MM.1S (cell line): ENCODE results near the gene BAIAP3.

Experiments used
- DNase-seq: peaks from one replicate; pipeline ENCODE4 v3.0.0-alpha.2; 2015
- H2AFZ ChIP-seq: fragments of 300-600 bp; sonication (generic); 2 replicates; pipeline ENCODE4 v1.6.0; 2016; ENCODE audit warnings: antibody characterized with exemption, low read length
- H3F3A ChIP-seq: fragments of 300-600 bp; sonication (generic); 2 replicates; pipeline ENCODE4 v1.6.1; 2016; ENCODE audit warnings: mild to moderate bottlenecking, antibody characterized with exemption, low read length, moderate library complexity, mixed read lengths; ENCODE audit not compliant: insufficient read depth
- H3K27ac ChIP-seq: fragments of 300-600 bp; sonication (generic); 2 replicates; pipeline ENCODE4 v1.5.1; 2016; ENCODE audit warnings: mild to moderate bottlenecking, low read length
- H3K27me3 ChIP-seq: fragments of 300-600 bp; sonication (generic); replicated peaks from 2 replicates; pipeline ENCODE4 v1.6.0; 2016; ENCODE audit warnings: low read length; ENCODE audit not compliant: insufficient read depth
- H3K36me3 ChIP-seq: fragments of 300-600 bp; sonication (generic); replicated peaks from 2 replicates; pipeline ENCODE4 v1.6.1; 2016; ENCODE audit warnings: mild to moderate bottlenecking, low read length, mixed read lengths; ENCODE audit not compliant: insufficient read depth
- H3K4me1 ChIP-seq: fragments of 300-600 bp; sonication (generic); 2 replicates; pipeline ENCODE4 v1.6.1; 2016; ENCODE audit warnings: low read length, mixed read lengths
- H3K4me2 ChIP-seq: fragments of 300-600 bp; sonication (generic); 2 replicates; pipeline ENCODE4 v1.6.0; 2016; ENCODE audit warnings: low read depth, low read length
- H3K4me3 ChIP-seq: fragments of 300-600 bp; sonication (generic); 2 replicates; pipeline ENCODE4 v1.5.1; 2016; ENCODE audit warnings: low read length, mixed read lengths
- H3K79me2 ChIP-seq: fragments of 300-600 bp; sonication (generic); 2 replicates; pipeline ENCODE4 v1.6.1; 2016; ENCODE audit warnings: mixed run types, low read length, mixed read lengths
- H3K9ac ChIP-seq: fragments of 300-600 bp; sonication (generic); 2 replicates; pipeline ENCODE4 v1.6.1; 2016; ENCODE audit warnings: low read length, mixed read lengths
- H3K9me2 ChIP-seq: fragments of 300-600 bp; sonication (generic); replicated peaks from 2 replicates; pipeline ENCODE4 v1.6.1; 2016; ENCODE audit warnings: mild to moderate bottlenecking, low read length, mixed read lengths; ENCODE audit not compliant: insufficient read depth
- H3K9me3 ChIP-seq: fragments of 300-600 bp; sonication (generic); replicated peaks from 2 replicates; pipeline ENCODE4 v1.6.1; 2016; ENCODE audit warnings: mild to moderate bottlenecking, low read length, mixed read lengths; ENCODE audit not compliant: insufficient read depth
- H4K20me1 ChIP-seq: fragments of 300-600 bp; sonication (generic); 2 replicates; pipeline ENCODE4 v1.6.1; 2016; ENCODE audit warnings: mild to moderate bottlenecking, low read length, moderate library complexity, mixed read lengths; ENCODE audit not compliant: insufficient read depth
- CTCF ChIP-seq: fragments of 300-600 bp; sonication (generic); IDR thresholded peaks from 2 replicates; pipeline ENCODE4 v1.5.1; 2016; ENCODE audit warnings: antibody characterized with exemption, low read length, mixed read lengths
- EZH2 ChIP-seq: fragments of 300-600 bp; sonication (generic); optimal IDR thresholded peaks from 2 replicates; pipeline ENCODE3; 2017; ENCODE audit warnings: low read depth, mild to moderate bottlenecking, antibody characterized with exemption, low read length, mixed read lengths
- EZH2phosphoT487 ChIP-seq: fragments of 300-600 bp; sonication (generic); IDR thresholded peaks from 2 replicates; pipeline ENCODE4 v1.6.1; 2018; ENCODE audit warnings: antibody characterized with exemption, low read length

Gene BAIAP3

DNA sequence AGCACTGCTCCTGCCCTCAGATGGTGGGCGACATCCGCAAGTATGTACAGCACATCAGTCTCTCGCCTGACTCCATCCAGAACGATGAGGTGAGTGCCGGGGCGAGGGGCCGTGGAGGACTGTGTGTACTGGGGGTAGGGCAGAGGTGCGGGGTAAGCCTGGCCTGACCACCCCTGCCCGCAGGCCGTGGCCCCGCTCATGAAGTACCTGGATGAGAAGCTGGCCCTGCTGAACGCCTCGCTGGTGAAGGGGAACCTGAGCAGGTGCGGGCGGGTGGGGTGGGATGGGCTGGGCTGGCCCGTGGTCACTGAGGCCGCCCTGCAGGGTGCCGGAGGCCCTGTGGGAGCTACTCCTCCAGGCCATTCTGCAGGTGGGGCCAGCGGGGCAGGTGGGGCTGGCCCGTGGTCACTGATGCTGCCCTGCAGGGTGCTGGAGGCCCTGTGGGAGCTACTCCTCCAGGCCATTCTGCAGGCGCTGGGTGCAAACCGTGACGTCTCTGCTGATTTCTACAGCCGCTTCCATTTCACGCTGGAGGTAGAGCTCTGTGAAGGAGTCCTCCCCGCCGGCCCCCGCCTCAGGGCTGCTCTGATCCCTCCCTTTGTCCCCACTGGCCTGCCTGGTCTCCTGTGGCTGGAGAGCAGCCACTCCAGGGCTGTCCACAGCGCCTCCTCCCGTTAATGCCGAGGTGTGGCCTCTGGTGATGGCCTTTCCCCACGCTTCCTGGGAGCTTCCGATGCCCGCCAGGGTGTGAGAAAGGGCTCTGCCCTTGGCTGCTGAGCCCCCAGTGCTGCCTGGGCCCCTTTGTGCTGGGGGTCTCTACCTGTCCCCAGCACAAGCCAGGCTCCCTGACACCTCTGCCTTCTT is 13.2 kb downstream of the BAIAP3 start:
- Histone ChIP-seq H2AFZ (no peak overlapping the region), H4K20me1 (no peaks in the 10 kb centered on the region), H3K9me3 (no peaks in the 10 kb centered on the region), H3K4me2 (no peak overlapping the region), H3K9ac (no peak overlapping the region), H3K27ac (no peak overlapping the region), H3K4me3 (no peak overlapping the region), H3F3A (no peaks in the 10 kb centered on the region), H3K9me2 (no peaks in the 10 kb centered on the region), H3K36me3 (no peaks in the 10 kb centered on the region), H3K79me2 (peaks cover 18% of the 10 kb centered on the region), H3K27me3 (no peaks in the 10 kb centered on the region; the same call in 1 of the 2 replicates), H3K4me1 (peaks cover 7% of the 10 kb centered on the region)
- TF ChIP-seq CTCF (no peak), EZH2 (no peak), EZH2phosphoT487 (no peak)
- no peak for DNase-seq

DNA sequence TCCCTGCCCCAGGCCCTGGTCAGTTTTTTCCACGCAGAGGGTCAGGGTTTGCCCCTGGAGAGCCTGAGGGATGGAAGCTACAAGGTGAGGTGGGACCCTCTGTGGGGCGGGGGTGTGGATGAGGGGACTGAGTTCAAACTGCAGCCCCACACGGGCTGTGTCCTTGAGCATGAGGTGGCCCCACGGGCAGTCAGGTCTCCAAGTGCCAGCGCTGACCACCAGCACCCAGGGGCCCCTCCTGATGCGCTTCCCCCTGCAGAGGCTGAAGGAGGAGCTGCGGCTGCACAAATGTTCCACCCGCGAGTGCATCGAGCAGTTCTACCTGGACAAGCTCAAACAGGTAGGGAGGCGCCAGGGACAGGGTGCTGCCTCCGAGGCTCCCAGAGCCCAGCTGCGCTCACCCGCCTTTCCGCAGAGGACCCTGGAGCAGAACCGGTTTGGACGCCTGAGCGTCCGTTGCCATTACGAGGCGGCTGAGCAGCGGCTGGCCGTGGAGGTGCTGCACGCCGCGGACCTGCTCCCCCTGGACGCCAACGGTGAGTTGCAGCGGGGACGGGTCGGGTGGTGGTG is 13.9 kb downstream of the BAIAP3 start:
- no peak for TF ChIP-seq EZH2phosphoT487
- no peak for TF ChIP-seq CTCF
- no peak for TF ChIP-seq EZH2
- Histone ChIP-seq H2AFZ (no peak overlapping the region), H3K4me1 (peaks cover 2% of the 10 kb centered on the region), H3K4me3 (no peak overlapping the region), H3K27me3 (no peaks in the 10 kb centered on the region; the same call in 1 of the 2 replicates), H3K36me3 (no peaks in the 10 kb centered on the region), H3K9me3 (no peaks in the 10 kb centered on the region), H4K20me1 (no peaks in the 10 kb centered on the region), H3K9ac (no peak overlapping the region), H3F3A (no peaks in the 10 kb centered on the region), H3K4me2 (no peak overlapping the region), H3K27ac (no peak overlapping the region), H3K79me2 (peaks cover 24% of the 10 kb centered on the region), H3K9me2 (no peaks in the 10 kb centered on the region)
- DNase-seq = no peak

DNA sequence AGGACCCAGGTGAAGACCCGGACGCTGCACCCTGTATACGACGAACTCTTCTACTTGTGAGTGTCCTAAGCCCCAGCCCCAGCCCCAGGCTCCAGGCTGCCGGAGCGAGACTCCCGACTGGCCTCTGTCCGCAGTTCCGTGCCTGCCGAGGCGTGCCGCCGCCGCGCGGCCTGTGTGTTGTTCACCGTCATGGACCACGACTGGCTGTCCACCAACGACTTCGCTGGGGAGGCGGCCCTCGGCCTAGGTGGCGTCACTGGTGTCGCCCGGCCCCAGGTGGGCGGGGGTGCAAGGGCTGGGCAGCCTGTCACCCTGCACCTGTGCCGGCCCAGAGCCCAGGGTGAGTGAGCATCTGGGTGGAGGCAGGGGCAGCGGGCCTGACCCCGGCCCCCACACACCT is 14.5 kb downstream of the BAIAP3 start:
- Histone ChIP-seq H3K4me1 (peaks cover 4% of the 10 kb centered on the region; the same call in 1 of the 2 replicates), H3K9ac (no peak overlapping the region), H3K4me2 (no peak overlapping the region), H3F3A (no peaks in the 10 kb centered on the region), H3K9me3 (no peaks in the 10 kb centered on the region), H3K36me3 (no peaks in the 10 kb centered on the region), H3K79me2 (peaks cover 30% of the 10 kb centered on the region), H3K27me3 (no peaks in the 10 kb centered on the region; the same call in 1 of the 2 replicates), H3K4me3 (no peak overlapping the region), H4K20me1 (no peaks in the 10 kb centered on the region), H3K9me2 (no peaks in the 10 kb centered on the region), H2AFZ (no peak overlapping the region), H3K27ac (no peak overlapping the region)
- TF ChIP-seq CTCF = no peak
- TF ChIP-seq EZH2 = no peak
- TF ChIP-seq EZH2phosphoT487 = no peak
- no peak for DNase-seq
